ENCODE data around the gene MKNK1.

- TF ChIP-seq POLR2AphosphoS5 (IDR thresholded peaks at IDR 0.05; ENCODE audit: borderline replicate concordance, low read depth, low read length), result no peak
- TF ChIP-seq EZH2 (IDR thresholded peaks at IDR 0.05), result no peak
- TF ChIP-seq FOXP2 (optimal IDR thresholded peaks at IDR 0.05; ENCODE audit: control extremely low read depth, extremely low read length, insufficient read depth), result no peak
Observed at GRCh38 chr1:46592823-46593222, 11.2 kb downstream of the MKNK1 start.
